GM19043 (cell line): Measurements from ENCODE around the gene RAMP2.

Experiments
- ATAC-seq: cut with Tn5 transposase; IDR thresholded peaks from one replicate; pipeline ENCODE4 v1.9.1; 2021; ENCODE audit warnings: low read depth; ENCODE audit not compliant: unreplicated experiment

The RAMP2 gene

DNA sequence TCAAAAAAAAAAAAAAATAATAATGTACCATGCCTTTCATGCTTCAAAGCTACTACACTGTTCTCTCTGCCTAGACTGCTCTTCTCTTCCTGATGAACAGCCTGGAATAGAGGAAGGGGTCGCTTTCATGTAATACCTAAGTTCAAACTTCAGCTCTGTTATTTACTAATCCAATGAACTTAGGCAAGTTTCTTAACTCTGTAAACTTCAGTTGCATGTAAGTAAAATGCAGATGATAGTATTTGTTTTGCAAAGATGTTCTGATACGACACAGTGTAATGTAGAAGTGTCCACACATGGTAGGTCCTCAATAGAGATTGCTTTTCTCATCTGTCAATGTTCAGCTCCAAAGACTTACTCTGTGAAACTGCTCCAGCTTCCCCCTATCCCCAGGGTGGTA, 30.9 kb downstream of the RAMP2 start:
- ATAC-seq: no peak

DNA sequence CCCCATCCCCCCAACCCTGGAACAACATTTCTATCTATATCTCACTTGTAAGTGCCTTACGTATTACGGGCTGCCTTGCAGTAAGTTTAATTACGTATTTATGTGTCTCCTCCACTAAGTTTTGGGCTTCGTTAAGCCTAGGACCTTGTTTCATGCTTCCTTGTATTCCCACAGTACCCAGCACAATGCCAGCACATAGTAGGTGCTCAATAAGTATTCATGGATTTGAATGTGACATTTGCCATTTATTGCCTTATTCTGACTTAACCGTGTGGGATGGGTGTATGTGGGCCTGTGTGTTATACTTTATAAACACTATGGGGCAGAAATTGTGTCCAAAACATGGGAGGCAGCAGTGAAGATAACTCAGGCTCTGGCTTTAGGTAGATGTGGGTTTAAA, 31.5 kb downstream of the RAMP2 start:
- ATAC-seq: no peak

DNA sequence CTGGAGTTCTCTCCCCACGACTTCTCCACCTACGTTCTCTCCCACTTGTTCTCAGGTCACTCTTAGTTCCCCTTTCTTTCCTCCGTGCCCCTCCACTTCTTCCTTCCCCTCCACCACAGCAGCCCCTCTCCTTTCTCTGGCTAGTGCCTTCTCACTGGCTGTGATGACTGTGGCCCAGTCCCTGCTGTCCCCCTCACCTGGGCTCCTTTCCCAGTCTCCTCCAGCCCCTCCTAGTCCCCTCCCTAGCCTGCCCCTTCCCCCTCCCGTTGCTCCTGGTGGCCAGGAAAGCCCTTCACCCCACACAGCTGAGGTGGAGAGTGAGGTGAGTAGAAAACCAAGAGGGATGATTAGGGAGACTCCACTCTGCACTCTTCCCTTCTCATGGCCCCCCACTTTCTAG, 34.0 kb downstream of the RAMP2 start:
- no peak for ATAC-seq

DNA sequence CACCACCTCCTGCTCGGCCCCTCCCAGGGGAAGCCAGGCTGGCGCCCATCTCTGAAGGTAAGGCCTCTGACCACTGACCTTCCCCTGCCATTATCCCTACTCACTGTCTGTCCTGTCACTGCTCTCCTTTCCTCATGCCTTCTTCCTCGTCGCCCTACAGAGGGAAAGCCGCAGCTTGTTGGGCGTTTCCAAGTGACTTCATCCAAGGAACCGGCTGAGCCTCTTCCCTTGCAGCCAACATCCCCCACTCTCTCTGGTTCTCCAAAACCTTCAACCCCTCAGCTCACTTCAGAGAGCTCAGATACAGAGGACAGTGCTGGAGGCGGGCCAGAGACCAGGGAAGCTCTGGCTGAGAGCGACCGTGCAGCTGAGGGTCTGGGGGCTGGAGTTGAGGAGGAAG, 34.4 kb downstream of the RAMP2 start:
- ATAC-seq: no peak

DNA sequence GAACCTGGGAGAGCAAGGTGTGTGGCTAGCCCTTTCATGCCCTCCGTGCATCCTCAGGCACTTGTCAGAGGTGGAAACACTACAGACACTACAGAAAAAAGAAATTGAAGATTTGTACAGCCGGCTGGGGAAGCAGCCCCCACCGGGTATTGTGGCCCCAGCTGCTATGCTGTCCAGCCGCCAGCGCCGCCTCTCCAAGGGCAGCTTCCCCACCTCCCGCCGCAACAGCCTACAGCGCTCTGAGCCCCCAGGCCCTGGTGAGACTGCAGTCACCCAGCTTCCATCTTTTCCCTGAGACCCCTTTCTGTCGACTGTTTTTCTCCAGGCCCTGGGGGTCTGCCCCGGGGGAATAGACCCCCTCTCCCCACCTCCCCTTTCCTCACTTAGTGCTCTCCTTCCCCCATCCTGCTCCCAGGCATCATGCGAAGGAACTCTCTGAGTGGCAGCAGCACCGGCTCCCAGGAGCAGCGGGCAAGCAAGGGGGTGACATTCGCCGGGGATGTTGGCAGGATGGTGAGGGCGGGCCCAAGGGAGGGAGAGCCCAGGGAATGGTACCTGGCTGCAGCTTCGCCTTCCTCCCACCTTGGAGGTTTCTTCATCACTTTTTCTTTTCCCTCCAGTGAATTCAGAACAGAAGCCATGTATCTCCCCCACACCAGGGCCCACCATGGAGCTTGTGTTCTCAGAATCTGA, 35.2 kb downstream of the RAMP2 start:
- no peak for ATAC-seq

DNA sequence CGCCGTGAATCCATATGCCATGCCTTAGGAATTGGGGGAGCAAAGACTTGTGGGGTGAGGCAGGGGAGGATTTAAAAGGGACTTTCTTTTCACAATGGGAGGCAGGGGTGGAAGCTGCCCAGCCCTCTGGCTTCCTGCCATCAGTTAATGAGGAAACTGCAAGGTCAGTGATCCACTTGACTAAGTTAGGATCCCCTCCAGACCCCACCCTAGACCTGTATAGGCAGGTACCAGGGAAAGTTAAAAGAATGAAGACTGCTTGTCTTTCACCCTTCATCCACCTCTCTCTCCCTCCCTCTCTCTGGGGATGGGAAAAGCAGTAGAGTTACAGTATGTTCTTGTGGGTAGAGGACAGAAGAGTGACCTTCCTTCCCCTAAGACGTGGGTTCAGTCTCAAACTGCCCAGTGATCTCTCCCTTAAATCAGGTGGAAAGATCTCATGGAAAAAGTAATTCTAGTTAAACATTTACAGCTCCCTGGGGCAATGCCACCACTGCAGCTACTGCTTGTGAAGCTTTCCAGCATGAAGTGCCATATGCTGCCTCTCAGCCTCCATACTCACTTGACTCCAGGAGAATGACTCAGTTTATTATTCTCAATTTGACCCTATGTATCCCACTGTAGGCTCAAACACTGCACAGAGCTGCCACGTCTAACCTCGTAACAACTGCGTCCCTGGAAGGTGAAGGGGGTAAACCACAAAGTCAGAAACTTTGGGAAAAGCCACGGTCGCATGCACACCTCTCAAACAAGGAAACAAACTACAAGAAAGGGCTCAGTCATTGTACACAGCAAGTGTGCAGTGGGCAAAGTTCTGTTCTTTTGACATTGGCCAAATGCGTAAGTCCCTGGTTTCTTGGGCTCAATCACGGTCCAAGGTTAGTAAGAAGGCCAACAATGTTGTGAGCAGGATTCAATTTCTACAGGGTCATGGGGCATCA, 36.3 kb downstream of the RAMP2 start:
- no peak for ATAC-seq

DNA sequence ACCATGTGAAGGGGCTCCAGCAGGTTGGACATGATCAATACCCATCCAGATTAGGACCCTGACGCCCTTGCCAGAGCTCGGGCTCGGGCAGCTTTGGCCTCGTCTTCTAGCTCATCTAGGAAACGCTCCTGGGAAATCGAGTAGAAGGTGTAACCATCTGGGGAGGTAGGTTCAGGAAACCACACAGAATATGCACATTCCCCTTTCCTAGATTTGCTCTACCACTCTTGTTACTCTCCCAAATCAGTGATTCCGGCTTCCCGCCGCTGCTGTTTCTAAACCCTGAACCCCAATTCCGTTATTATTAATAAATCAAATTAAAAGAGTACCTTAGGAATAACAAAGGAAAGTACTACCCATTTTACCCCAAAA, 37.0 kb downstream of the RAMP2 start:
- ATAC-seq: no peak

DNA sequence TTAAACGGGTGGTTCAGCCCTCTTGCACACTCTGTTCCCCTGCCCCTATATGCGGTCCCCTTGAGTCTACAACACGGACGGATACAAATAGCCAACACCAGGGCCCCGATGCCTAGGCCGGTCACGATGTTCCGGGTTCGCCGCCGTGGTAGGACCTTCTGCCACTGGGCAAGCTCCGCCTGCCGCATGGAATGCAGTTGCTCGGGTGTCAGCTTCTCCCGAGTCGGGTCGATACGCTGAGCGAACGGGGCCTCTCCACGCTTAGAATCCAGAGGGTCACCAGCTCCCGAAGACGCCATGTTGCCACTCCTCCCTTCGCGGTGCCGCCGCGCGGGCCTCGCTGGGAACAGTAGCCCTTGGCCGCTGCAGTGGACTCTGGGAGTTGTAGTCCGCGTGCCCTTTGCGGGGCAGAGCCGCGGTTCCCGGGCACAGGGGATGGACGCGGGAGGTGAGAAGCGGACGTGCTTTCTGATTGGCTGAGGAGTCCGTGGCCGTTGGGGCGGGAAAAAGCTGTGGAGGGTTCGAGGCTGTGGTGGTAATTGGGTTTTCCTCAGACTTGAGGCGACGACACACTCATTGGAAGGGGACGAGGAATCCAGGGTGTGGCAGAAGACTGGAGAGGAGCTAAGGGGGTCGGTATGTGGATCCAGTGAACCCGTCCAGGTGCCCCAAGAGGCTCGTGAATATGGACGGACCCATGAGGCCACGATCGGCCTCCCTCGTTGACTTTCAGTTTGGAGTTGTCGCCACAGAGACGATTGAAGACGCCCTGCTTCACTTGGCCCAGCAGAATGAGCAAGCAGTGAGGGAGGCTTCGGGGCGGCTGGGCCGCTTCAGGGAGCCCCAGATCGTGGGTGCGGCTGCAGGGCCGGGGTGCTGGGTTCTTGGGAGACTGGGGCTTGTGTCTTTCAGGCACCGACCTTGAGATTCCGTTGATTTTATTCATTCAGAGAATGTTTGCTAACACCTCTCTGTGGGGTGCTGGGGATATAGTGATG, 37.7 kb downstream of the RAMP2 start, which contains the start of the genes CNTD1 and COA3:
TSS of gene CNTD1 (plus strand) at position 479 of the 998 bp plus-strand sequence. CDS start at position 686, 207 bp downstream.
TSS of gene COA3 (minus strand) at position 322 of the 998 bp plus-strand sequence. CDS start at position 299, 23 bp downstream.
- ATAC-seq: peak; percentile 74

DNA sequence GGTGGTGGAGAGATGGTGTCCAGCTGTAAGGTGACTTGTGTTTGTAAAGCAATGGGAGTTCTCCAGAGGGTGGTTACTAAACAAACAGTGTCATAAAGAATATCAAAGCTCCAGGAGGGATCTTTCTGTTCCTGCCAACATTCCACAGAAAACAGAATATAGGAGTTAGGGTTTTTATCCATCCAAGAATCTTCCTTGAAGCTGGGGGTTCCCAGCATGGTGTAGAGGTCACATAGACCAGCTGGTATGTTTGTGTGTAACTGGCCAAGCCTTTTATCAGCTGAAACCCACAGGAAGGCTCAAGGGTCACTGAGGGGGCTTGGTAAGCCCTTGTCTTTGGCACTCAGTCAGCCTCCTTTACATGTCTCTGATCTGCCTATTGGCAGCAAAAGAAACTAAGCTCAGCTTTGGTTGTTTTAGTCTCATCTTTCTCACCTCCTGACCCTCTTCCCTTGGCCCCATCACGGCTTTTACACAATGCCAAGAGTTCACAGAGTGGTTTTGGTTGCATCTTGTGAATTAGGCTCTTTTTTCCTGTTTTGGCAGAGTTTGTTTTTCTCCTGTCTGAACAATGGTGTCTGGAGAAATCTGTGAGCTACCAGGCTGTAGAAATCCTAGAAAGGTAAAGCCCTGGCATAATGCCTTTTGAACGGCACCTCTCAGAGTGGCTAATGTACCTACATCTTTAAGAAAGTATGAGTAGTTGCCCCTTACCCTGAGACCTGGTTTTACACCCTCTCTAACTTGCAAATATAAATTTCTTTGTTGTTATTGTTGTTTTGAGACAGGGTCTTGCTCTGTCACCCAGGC, 42.3 kb downstream of the RAMP2 start:
- ATAC-seq: no peak

DNA sequence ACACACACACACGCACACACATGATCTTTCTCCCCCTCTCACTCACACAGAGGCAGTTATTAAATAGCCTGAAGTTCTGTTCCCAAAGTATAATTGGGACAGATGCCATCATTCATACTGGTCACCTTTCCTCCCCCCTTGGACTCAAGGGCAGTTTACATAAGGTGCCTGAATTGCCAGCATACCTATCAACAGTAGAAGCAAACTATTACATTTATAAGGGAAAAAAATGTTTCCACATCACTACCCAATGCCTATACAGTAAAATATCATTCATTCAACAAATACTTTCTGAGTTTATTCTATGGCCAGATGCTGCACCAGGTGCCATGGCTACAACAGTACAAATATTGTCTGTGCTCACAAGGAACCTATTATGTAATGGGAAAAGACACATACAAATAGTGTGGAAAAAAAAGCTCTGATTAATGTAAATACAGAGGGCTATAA, 43.9 kb downstream of the RAMP2 start:
- ATAC-seq: no peak

DNA sequence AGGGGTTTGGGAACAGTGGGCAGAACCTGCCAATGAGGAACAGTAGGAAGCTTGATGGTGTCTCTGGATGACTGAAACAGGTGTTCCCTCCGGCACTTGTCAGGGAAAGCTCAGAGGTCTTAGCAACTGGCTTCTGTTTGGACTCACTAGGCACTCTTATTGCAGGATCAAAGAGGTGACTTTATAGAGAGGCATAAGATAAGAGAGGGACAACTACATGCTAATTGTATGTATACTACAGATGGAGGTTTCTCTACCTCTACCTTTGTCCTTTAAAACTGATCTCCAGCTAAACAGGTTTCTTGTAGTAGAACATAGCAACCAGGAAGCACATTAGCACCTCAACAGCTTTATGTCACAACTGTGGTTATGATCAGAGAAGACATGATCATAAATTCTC, 45.2 kb downstream of the RAMP2 start:
- ATAC-seq: no peak

DNA sequence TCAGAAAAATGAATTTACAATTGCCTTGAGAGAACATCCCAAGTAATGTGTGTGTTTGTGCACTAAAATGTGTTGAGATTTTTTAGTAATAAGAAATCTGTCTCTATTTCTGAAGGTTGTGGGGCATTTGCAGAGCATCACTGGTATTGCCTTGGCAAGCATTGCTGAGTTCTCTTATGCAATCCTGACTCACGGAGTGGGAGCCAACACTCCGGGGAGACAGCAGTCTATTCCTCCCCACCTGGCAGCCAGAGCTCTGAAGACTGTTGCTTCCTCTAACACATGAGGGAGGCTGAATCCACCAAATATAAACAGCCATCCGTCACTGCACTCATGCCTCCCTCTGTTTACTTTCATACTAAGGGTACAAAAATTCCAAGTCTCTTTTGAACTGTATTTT, 48.2 kb downstream of the RAMP2 start:
- no peak for ATAC-seq
